ENCODE data around the gene INF2.

Gene INF2

DNA sequence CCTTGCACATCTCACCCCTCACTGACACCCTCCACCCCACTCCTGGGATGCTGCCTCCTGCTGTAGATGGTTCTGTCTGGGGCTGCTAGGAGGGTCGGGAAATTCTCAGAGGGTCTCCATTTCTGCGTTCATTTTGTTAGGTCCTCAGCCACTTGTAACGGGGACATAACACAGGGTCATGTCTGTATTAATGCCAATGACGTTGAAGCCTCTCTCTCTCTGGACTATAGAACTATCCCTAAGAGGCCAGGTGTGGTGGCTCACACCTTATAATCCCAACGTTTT lies 78.2 kb downstream of the INF2 start:
- Histone ChIP-seq H3K4me1 (ENCODE audit: control insufficient read depth, insufficient read depth, low read length, unreplicated experiment) (peaks cover 5% of the 10 kb centered on the region), H3K27me3 (ENCODE audit: insufficient read depth, low read length) (no peaks in the 10 kb centered on the region), H3K36me3 (ENCODE audit: insufficient read depth, low read length) (peaks cover 25% of the 10 kb centered on the region; the same call in 1 of the 2 replicates), H3K79me2 (ENCODE audit: control insufficient read depth, insufficient read depth, low read length, unreplicated experiment) (no peaks in the 10 kb centered on the region), H3K27ac (ENCODE audit: low read depth, low read length) (no peak overlapping the region), H2AFZ (ENCODE audit: low read length, unreplicated experiment) (no peak overlapping the region), H3K4me3 (ENCODE audit: low read depth, low read length) (no peak overlapping the region)

DNA sequence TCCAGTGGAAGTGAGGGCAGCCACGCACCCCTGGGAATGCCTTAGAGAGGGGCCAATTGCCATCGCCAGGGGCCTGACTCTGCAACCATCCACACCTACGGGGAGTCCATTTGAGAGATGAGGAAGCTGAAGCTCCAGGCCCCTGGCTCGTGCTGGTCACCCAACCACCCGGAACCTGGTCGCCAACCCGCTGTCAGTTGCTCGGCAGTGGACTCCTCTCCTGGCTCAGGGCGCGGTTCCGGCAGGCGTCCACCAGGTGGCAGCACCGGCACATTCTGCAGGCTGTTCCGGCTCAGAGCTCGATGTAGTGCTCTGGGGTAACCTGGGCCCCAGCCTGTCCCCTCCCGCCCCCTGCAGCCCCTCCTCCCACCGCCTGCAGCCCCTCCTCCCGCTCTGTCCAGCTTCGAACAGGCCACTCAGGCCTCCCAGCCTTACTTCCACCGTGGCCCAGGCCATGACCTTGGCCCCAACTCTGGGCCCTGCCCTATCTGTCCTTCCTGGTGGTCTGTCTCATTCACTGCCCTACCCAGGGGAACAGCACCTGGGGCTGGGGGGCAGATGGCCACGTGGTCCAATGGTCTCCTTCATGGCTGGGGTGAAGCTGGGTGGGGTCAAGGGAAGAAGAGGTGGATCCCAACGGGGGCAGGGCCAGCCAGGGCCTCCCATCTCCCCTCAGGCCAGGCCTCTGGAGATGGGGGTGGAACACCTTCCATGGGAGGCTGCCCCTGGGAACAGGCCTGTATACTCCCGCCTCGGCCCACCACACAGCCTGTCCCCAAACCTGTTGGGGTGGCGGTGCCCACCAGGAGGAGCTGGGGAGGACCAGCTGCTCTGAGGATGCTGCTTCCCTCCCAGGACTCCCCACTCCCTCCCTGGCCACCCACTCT lies 79.3 kb downstream of the INF2 start:
- Histone ChIP-seq H3K79me2 (ENCODE audit: control insufficient read depth, insufficient read depth, low read length, unreplicated experiment) (no peaks in the 10 kb centered on the region), H3K27ac (ENCODE audit: low read depth, low read length) (no peak overlapping the region), H3K36me3 (ENCODE audit: insufficient read depth, low read length) (peaks cover 34% of the 10 kb centered on the region; the same call in 1 of the 2 replicates)

DNA sequence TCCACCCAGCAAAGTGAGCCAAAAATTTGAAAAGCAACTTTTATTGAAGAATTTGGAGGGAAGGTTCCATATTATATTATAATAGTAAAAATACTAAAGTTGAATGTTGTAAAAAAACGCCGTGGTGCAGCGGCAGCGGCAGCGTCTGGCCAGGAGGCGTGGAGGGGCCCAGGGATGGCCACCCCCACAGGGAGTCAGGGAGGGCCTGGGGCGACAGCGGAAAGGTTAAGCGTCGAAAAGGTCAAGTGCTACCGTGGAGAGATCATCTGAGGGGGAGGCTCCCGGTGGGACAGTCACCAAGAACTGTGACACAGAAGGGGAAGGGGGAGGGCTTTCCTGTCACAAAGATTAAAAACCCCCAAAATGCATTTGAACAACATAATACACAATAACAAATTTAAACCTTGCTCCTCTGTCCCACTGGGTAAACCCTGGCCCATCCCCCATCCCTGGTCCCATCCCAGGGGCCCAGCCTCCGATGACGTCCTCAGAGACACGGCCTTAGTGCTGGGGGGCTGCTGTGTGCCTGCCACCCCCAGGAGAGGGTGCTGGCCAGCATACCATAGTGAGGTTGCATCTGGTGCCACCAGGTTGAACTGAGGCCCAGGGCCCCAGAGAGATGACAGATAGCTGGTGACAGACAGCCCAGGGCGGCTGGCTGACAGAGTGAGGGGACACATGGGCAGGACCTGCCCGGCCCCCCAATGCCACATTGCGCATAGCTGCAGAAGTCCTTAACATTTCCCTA lies 80.1 kb downstream of the INF2 start:
- Histone ChIP-seq H3K4me1 (ENCODE audit: control insufficient read depth, insufficient read depth, low read length, unreplicated experiment) (peaks cover 5% of the 10 kb centered on the region), H3K27ac (ENCODE audit: low read depth, low read length) (no peak overlapping the region), H2AFZ (ENCODE audit: low read length, unreplicated experiment) (no peak overlapping the region)

More for the DNA sequence above, 79.3 kb downstream of the INF2 start:
- H3K27me3 ChIP-seq (ENCODE audit: insufficient read depth, low read length) = no peaks in the 10 kb centered on the region
- peaks cover 5% of the 10 kb centered on the region for H3K4me1 ChIP-seq (ENCODE audit: control insufficient read depth, insufficient read depth, low read length, unreplicated experiment)
- no peak overlapping the region for H3K4me3 ChIP-seq (ENCODE audit: low read depth, low read length)
- H2AFZ ChIP-seq (ENCODE audit: low read length, unreplicated experiment) = no peak overlapping the region

DNA sequence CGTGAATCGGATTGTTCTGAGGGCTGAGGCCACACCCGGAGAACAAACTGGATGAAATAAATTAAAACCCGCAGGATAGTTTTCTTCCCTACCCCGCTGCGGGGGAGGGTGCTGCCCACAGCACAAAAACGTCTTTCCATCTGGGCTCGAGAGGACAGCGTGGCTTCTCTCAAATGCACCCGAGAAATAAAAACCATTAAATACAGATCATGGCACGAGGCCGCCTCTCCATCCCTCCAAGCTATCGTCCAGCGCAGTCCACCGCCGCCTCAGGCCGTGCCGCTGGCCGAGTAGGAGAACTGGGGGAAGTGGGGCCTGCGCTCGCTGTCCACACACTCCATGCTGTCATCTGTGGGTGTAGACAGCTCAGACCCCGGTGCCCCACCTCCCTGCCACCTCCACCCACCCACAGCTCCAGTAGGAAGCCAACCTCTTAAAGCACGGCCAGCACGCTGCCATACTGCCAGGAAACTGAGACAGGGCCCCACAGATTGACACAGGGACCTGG lies 80.7 kb downstream of the INF2 start:
- Histone ChIP-seq H3K27ac (ENCODE audit: low read depth, low read length) (no peak overlapping the region), H3K27me3 (ENCODE audit: insufficient read depth, low read length) (no peaks in the 10 kb centered on the region), H3K4me1 (ENCODE audit: control insufficient read depth, insufficient read depth, low read length, unreplicated experiment) (peaks cover 5% of the 10 kb centered on the region), H3K79me2 (ENCODE audit: control insufficient read depth, insufficient read depth, low read length, unreplicated experiment) (no peaks in the 10 kb centered on the region), H3K4me3 (ENCODE audit: low read depth, low read length) (no peak overlapping the region), H2AFZ (ENCODE audit: low read length, unreplicated experiment) (no peak overlapping the region), H3K36me3 (ENCODE audit: insufficient read depth, low read length) (peaks cover 34% of the 10 kb centered on the region; the same call in 1 of the 2 replicates)

More for the DNA sequence above, 80.1 kb downstream of the INF2 start:
- H3K27me3 ChIP-seq (ENCODE audit: insufficient read depth, low read length) = no peaks in the 10 kb centered on the region
- peaks cover 34% of the 10 kb centered on the region; the same call in 1 of the 2 replicates for H3K36me3 ChIP-seq (ENCODE audit: insufficient read depth, low read length)
- no peak overlapping the region for H3K4me3 ChIP-seq (ENCODE audit: low read depth, low read length)
- no peaks in the 10 kb centered on the region for H3K79me2 ChIP-seq (ENCODE audit: control insufficient read depth, insufficient read depth, low read length, unreplicated experiment)

DNA sequence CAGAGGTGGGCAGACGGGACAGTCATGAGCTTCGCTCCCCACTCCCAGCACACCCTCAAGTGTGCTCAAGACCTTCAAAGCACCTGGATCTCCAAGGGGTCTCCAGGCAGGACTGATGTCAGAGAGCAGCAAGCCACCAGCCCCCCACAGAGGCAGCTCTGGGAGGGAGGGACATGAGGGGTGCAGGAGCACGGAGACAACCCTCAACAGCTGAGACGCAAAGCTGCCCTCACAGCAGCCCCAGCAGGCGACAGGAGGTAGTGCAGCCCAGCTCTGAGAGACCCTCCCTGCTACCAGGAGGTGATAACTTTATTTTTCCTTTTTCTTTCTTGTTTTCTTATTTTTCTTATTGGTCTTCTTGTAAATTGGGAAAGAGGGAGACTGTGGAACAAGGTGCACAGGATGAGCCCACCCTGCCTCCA lies 81.4 kb downstream of the INF2 start:
- no peaks in the 10 kb centered on the region for H3K79me2 ChIP-seq (ENCODE audit: control insufficient read depth, insufficient read depth, low read length, unreplicated experiment)
- H3K27ac ChIP-seq (ENCODE audit: low read depth, low read length) = no peak overlapping the region
- H3K27me3 ChIP-seq (ENCODE audit: insufficient read depth, low read length) = no peaks in the 10 kb centered on the region
- H3K4me1 ChIP-seq (ENCODE audit: control insufficient read depth, insufficient read depth, low read length, unreplicated experiment) = peaks cover 5% of the 10 kb centered on the region
- H2AFZ ChIP-seq (ENCODE audit: low read length, unreplicated experiment) = no peak overlapping the region
- H3K36me3 ChIP-seq (ENCODE audit: insufficient read depth, low read length) = peaks cover 38% of the 10 kb centered on the region; the same call in 1 of the 2 replicates
- H3K4me3 ChIP-seq (ENCODE audit: low read depth, low read length) = no peak overlapping the region

DNA sequence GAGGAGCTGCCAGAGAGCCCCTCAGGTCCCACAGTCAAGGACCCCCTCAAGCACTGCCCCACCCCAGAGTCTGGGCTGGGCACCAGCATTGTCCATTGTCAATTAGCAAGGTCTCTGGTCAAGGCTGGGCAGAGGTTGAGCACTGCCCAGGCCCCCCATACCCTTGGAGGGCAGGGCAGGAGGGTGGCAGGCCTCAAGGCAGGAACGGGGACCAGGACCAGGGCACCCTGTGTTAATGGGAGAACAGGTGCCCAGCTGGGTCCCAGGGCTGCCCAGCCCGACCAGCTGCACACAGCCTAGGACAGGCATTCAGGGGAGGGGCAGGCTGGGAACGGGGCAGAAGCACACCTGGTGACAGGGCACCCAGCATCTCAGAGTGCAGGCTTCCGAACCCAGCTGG lies 82.0 kb downstream of the INF2 start:
- H3K4me3 ChIP-seq (ENCODE audit: low read depth, low read length) = no peak overlapping the region
- H3K36me3 ChIP-seq (ENCODE audit: insufficient read depth, low read length) = peaks cover 42% of the 10 kb centered on the region; the same call in 1 of the 2 replicates

More for the DNA sequence above, 82.0 kb downstream of the INF2 start:
- H3K79me2 ChIP-seq (ENCODE audit: control insufficient read depth, insufficient read depth, low read length, unreplicated experiment) = no peaks in the 10 kb centered on the region
- H2AFZ ChIP-seq (ENCODE audit: low read length, unreplicated experiment) = no peak overlapping the region
- no peaks in the 10 kb centered on the region for H3K27me3 ChIP-seq (ENCODE audit: insufficient read depth, low read length)
- peaks cover 5% of the 10 kb centered on the region for H3K4me1 ChIP-seq (ENCODE audit: control insufficient read depth, insufficient read depth, low read length, unreplicated experiment)
- H3K27ac ChIP-seq (ENCODE audit: low read depth, low read length) = no peak overlapping the region

Data from ACC112 (cell line).